ENCODE measurements around the gene TTC7B. TPM values are rescaled to one million over a fixed set of nuclear protein-coding genes. Genes with fewer than 3 reads are reported as not detected.

TTC7B gene
- total and polyA plus RNA-seq, 2 of the 8 experiments (the other 6 are each of a cell fraction or from before 2014, with no cell fraction given) = 23.7 to 34.0 TPM

DNA sequence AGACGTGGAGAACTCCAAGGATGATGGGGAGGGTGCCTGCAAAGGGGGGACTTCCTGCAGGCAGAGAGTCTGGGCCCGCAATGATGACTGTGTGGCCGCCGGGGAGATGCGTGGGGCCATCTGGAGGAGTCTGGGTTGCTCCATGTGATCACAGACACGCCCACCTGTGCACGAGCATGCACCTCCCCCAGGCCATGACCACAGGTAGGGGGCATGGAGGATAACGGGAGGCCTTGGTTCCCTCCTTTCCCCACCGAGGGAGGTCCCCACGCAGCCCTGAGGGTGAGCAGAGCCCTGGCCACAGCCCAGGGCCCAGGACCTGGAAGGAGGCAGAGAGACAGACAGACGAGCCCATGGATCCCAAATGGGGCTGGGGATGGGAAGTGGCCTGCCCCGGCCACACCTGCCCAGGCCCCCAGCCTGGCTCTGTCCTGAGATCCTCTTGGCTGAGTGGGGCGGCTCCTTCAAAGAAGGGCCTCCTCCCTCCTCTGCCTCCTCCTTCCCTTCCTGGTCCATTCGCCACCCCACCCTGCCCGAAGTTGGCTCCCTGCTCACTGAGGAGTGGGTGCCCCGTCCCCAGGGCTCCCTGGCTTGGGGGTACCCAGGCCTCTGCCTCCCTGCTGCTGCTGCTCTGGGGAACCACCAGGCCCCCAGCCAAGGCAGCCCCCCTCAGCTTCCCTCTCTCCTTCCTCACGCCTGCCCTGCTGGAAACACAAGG, 281.2 kb downstream of the TTC7B start (continued):
- TF ChIP-seq CHD7 (IDR thresholded peaks at IDR 0.05; ENCODE audit: insufficient replicate concordance, low read length) (no peak), CHD2 (IDR thresholded peaks at IDR 0.05; ENCODE audit: low read length) (no peak), POU5F1 (IDR thresholded peaks at IDR 0.05; ENCODE audit: low read depth, low read length) (no peak), RFX5 (IDR thresholded peaks at IDR 0.05; ENCODE audit: borderline replicate concordance, low read depth, low read length) (no peak), NANOG (IDR thresholded peaks at IDR 0.05; ENCODE audit: insufficient read depth, low read depth, low read length, poor library complexity, severe bottlenecking) (no peak), CEBPB (IDR thresholded peaks at IDR 0.05; ENCODE audit: low read depth, low read length) (no peak), MAFK (IDR thresholded peaks at IDR 0.05; ENCODE audit: low read depth, low read length) (no peak), RXRA (IDR thresholded peaks at IDR 0.05; ENCODE audit: insufficient read depth, low read depth, low read length) (no peak), YY1 (IDR thresholded peaks at IDR 0.05; ENCODE audit: low read depth, low read length) (no peak)
